Measurements from ENCODE around the gene COA6.
"Not testable (repeated sequence)": the region's sequence is repeated elsewhere in the genome, so short reads cannot be mapped to it uniquely, and the experiment has no call there.

Gene COA6

GRCh38 chr1:234372011-234372757, 1.1 kb upstream of the COA6 start:
- Histone ChIP-seq H3K4me1 (ENCODE audit: low read length) (peaks cover 12% of the 10 kb centered on the region), H3K9me2 (replicated peaks; ENCODE audit: insufficient read depth, low read length) (no peaks in the 10 kb centered on the region), H3F3A (ENCODE audit: insufficient read depth, low read length) (peaks cover 23% of the 10 kb centered on the region), H3K9ac (ENCODE audit: low read length) (peak overlapping the region; percentile 95; the same call in 1 of the 2 replicates), H2AFZ (ENCODE audit: low read length) (peak overlapping the region; percentile 86), H4K20me1 (ENCODE audit: insufficient read depth, low read length) (no peaks in the 10 kb centered on the region), H3K9me3 (replicated peaks; ENCODE audit: insufficient read depth, low read length) (no peaks in the 10 kb centered on the region), H3K27ac (ENCODE audit: low read length) (peak overlapping the region; percentile 95; the same call in 1 of the 2 replicates), H3K4me2 (ENCODE audit: low read depth, low read length) (peak overlapping the region; percentile 66), H3K27me3 (replicated peaks; ENCODE audit: insufficient read depth, low read length) (no peaks in the 10 kb centered on the region), H3K4me3 (ENCODE audit: low read length) (peak overlapping the region; percentile 90), H3K36me3 (replicated peaks; ENCODE audit: insufficient read depth, low read length) (peaks cover 5% of the 10 kb centered on the region; the same call in 1 of the 2 replicates), H3K79me2 (ENCODE audit: low read length) (peaks cover 40% of the 10 kb centered on the region)
- TF ChIP-seq CTCF (IDR thresholded peaks at IDR 0.05; ENCODE audit: low read length) (no peak), EZH2 (optimal IDR thresholded peaks at IDR 0.05; ENCODE audit: low read depth, low read length) (no peak), EZH2phosphoT487 (IDR thresholded peaks at IDR 0.05; ENCODE audit: low read length) (no peak)
- no peak for DNase-seq

GRCh38 chr1:234373959-234374254, 651 bp downstream of the COA6 start:
- Histone ChIP-seq H3K79me2 (ENCODE audit: low read length) (peaks cover 52% of the 10 kb centered on the region), H3K4me1 (ENCODE audit: low read length) (peaks cover 12% of the 10 kb centered on the region), H3F3A (ENCODE audit: insufficient read depth, low read length) (peaks cover 23% of the 10 kb centered on the region), H3K4me3 (ENCODE audit: low read length) (peak overlapping the region; percentile 90), H4K20me1 (ENCODE audit: insufficient read depth, low read length) (no peaks in the 10 kb centered on the region), H3K9me2 (replicated peaks; ENCODE audit: insufficient read depth, low read length) (no peaks in the 10 kb centered on the region), H3K27ac (ENCODE audit: low read length) (peak overlapping the region; percentile 95), H3K9ac (ENCODE audit: low read length) (peak overlapping the region; percentile 95), H3K9me3 (replicated peaks; ENCODE audit: insufficient read depth, low read length) (no peaks in the 10 kb centered on the region), H3K4me2 (ENCODE audit: low read depth, low read length) (peak overlapping the region; percentile 85), H3K36me3 (replicated peaks; ENCODE audit: insufficient read depth, low read length) (peaks cover 5% of the 10 kb centered on the region; the same call in 1 of the 2 replicates), H3K27me3 (replicated peaks; ENCODE audit: insufficient read depth, low read length) (no peaks in the 10 kb centered on the region), H2AFZ (ENCODE audit: low read length) (peak overlapping the region; percentile 86)
- no peak for DNase-seq
- TF ChIP-seq CTCF (IDR thresholded peaks at IDR 0.05; ENCODE audit: low read length) (no peak), EZH2phosphoT487 (IDR thresholded peaks at IDR 0.05; ENCODE audit: low read length) (no peak), EZH2 (optimal IDR thresholded peaks at IDR 0.05; ENCODE audit: low read depth, low read length) (no peak)

GRCh38 chr1:234375672-234376071, 2.4 kb downstream of the COA6 start:
- Histone ChIP-seq H3F3A (ENCODE audit: insufficient read depth, low read length) (peaks cover 18% of the 10 kb centered on the region), H3K9ac (ENCODE audit: low read length) (no peak overlapping the region), H2AFZ (ENCODE audit: low read length) (no peak overlapping the region), H3K79me2 (ENCODE audit: low read length) (peaks cover 68% of the 10 kb centered on the region), H3K4me1 (ENCODE audit: low read length) (peaks cover 12% of the 10 kb centered on the region), H3K27ac (ENCODE audit: low read length) (no peak overlapping the region), H3K9me3 (replicated peaks; ENCODE audit: insufficient read depth, low read length) (no peaks in the 10 kb centered on the region), H3K27me3 (replicated peaks; ENCODE audit: insufficient read depth, low read length) (no peaks in the 10 kb centered on the region), H3K4me2 (ENCODE audit: low read depth, low read length) (no peak overlapping the region), H3K9me2 (replicated peaks; ENCODE audit: insufficient read depth, low read length) (no peaks in the 10 kb centered on the region), H4K20me1 (ENCODE audit: insufficient read depth, low read length) (no peaks in the 10 kb centered on the region), H3K4me3 (ENCODE audit: low read length) (no peak overlapping the region), H3K36me3 (replicated peaks; ENCODE audit: insufficient read depth, low read length) (peaks cover 5% of the 10 kb centered on the region; the same call in 1 of the 2 replicates)
- TF ChIP-seq EZH2 (optimal IDR thresholded peaks at IDR 0.05; ENCODE audit: low read depth, low read length) (no peak), CTCF (IDR thresholded peaks at IDR 0.05; ENCODE audit: low read length) (no peak), EZH2phosphoT487 (IDR thresholded peaks at IDR 0.05; ENCODE audit: low read length) (no peak)
- no peak for DNase-seq

- not testable (repeated sequence) for H3K9me3 ChIP-seq (replicated peaks; ENCODE audit: insufficient read depth, low read length); H3K4me2 ChIP-seq (ENCODE audit: low read depth, low read length); H3K4me3 ChIP-seq (ENCODE audit: low read length); H3K9ac ChIP-seq (ENCODE audit: low read length); H3K9me2 ChIP-seq (replicated peaks; ENCODE audit: insufficient read depth, low read length); H3K27me3 ChIP-seq (replicated peaks; ENCODE audit: insufficient read depth, low read length); H3K27ac ChIP-seq (ENCODE audit: low read length); H3K4me1 ChIP-seq (ENCODE audit: low read length); H4K20me1 ChIP-seq (ENCODE audit: insufficient read depth, low read length); H3F3A ChIP-seq (ENCODE audit: insufficient read depth, low read length); H2AFZ ChIP-seq (ENCODE audit: low read length); DNase-seq
- Histone ChIP-seq H3K79me2 (ENCODE audit: low read length) (peaks cover 66% of the 10 kb centered on the region), H3K36me3 (replicated peaks; ENCODE audit: insufficient read depth, low read length) (peaks cover 11% of the 10 kb centered on the region; the same call in 1 of the 2 replicates)
Observed at GRCh38 chr1:234379591-234380109, 6.4 kb downstream of the COA6 start.
